GM18861 (cell line): ENCODE data around the gene ITFG1.

Experiments
- ATAC-seq: cut with Tn5 transposase; IDR thresholded peaks from one replicate; pipeline ENCODE4 v1.9.1; 2021; ENCODE audit not compliant: unreplicated experiment

ITFG1 gene

DNA sequence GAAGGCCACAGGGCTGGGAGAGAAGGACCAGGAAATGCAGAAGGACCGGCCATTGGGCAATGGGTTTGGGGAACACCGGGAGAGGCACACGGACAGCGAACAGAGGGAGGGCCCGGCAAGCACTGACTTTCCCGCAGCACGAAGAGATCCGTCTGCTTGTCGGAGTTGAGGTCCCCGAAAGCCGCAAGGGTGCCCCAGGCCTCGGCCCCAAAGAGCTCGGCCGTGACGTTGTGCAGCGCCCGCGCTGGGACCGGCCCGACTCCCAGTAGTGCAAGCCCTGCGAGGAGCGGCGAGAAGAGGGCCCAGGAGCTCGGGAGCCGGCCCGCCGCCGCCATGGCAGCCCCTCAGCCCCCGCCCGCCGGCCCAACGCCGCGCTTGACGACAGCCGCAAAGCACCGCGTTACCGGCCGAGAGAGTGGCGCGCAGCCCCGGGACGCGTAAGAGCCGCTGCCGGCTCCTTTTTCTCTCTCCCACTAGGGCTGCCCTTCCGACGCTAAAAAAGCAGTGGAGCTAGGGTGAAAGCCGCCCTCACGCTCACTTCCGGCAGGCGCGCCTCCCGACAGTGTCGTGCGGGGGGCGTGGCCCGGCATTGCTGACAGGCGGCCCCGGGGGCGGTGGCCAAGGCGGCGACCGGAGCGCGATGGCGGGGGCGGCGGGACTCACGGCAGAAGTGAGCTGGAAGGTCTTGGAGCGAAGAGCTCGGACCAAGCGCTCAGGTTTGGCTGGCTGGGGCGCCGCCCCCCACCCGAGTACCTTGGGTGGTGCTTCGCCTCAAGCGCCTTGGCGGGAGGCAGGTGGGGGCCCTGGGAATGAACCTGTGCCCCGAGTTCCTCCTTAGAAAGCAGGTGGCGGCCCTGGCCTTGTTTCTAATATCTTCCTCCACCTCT, at the start of gene ITFG1, which contains the start of gene PHKB:
TSS of gene ITFG1 (minus strand) at position 353 of the 887 bp plus-strand sequence. CDS start at position 335, 18 bp downstream.
TSS of gene PHKB (plus strand) at position 621 of the 887 bp plus-strand sequence. CDS start at position 641, 20 bp downstream.
- peak; percentile 75 for ATAC-seq

DNA sequence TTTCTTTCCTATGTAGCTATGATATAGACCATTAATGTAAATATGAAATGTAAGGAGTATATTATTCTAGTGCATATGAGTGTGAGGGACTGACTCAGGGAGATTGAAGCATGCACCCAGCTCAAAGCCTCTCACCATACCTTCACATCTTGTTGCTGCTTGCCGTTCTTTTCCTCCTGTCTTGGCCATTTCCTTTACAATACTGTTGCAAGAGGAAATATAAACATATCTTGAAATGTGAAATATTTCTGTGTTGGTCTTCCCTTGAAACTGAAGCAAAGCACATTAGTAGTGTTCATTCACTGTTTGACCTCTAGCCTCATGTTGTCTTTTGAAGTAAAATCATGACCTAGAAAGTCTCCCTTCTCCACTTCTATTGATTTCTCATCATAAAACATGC, 46.8 kb upstream of the ITFG1 start:
- no peak for ATAC-seq

DNA sequence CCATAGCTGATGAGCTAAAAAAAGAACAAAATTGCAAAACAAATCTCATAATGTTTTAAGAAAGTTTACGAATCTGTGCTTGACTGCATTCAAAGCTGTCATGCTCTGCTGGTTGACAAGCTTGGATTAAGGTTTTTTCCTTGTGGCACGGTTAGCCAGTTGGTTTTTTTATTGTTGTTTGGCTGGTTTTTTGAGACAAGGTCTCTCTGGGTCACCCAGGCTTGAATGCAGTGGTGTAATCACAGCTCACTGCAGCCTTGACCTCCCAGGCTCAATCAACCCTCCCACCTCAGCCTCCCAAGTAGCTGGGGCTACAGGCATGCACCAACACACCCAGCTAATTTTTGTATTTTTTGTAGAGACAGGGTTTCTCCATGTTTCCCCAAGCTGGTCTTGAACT, 45.9 kb upstream of the ITFG1 start:
- ATAC-seq = no peak

DNA sequence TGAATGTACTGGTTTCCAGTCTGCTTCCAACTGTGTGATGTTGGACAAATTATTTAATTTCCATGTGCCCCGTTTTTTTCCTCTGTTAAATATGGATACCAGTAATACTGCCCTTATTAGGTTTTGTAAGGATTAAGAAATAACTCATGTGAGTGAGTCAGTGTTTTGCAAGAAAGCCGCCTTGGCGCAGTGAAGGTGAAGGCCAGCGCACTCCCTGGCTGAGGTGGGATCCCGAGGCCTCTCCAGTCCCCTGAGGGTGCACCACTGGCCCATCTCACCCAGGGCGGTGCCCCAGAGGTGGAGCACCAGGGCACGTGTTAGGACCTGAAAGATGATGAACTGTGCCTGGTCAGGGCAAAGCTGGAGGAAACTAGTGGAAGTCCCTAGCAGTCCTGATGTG, 43.7 kb upstream of the ITFG1 start:
- no peak for ATAC-seq

DNA sequence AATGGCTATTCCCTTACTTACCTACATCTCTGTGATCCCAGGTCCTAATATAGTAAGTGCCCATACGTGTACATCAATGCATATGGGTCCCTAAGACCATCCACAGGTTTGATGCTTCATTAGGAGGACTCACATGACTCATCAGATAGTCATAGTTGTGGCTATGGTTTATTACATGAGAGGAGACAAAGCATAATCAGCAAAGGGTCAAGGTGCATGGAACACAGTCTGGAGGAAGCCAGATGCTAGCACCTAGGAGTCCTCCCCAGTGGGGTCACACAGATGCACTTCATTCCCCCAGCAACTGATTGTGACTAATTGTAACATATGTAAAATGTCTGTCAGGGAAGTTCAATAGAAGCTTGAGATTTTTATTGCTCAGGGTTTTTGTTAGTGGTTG, 43.1 kb upstream of the ITFG1 start:
- ATAC-seq = no peak

DNA sequence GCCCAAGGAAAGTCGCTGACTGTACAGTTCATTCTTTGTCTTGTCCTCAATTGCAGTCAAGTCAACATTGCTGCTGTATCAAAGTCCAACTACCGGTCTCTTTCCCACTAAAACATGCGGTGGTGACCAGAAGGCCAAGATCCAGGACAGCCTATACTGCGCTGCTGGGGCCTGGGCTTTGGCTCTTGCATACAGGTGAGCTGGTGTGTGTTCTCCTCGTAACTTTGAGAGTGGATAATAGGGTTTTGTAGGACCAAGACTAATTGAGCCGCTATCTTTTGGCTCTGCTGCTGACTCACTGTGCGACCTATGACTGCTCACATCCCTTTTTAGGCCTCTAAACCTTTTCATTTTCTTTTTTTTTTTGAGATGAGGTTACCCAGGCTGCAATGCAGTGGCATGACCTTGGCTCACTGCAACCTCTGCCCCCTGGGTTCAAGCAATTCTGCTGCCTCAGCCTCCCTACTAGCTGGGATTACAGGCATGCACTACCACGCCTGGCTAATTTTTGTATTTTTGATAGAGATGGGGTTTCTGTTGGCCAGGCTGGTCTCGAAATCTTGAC, 38.9 kb upstream of the ITFG1 start:
- ATAC-seq = no peak

DNA sequence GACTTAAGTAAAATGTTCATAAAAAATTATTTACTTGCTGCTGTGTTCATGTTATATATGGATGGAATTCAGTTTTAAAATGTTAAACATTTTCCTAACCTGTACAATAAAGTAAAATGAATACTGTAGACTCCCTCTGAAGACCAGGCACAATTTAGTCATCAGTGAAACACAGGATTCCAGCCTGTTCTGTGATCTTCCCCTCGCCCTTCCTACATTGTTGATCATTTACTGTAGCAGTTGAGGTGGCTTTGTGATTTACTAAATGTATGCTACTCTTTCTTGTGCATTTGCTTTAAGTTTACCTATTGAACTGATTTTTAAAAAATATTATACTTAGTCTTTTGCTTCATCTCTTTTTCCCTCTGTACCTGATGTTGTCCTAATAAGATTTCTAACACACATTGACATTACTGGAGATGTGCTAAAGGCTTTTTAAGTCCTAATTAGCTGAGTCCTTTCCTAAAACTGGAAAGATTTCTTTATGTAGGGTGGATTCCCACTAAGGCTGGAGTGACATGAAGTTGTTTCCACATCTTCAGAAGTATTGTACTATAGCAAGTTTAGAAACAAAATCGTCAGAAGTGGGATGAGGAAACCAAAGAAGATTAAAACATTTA, 38.3 kb upstream of the ITFG1 start:
- no peak for ATAC-seq

DNA sequence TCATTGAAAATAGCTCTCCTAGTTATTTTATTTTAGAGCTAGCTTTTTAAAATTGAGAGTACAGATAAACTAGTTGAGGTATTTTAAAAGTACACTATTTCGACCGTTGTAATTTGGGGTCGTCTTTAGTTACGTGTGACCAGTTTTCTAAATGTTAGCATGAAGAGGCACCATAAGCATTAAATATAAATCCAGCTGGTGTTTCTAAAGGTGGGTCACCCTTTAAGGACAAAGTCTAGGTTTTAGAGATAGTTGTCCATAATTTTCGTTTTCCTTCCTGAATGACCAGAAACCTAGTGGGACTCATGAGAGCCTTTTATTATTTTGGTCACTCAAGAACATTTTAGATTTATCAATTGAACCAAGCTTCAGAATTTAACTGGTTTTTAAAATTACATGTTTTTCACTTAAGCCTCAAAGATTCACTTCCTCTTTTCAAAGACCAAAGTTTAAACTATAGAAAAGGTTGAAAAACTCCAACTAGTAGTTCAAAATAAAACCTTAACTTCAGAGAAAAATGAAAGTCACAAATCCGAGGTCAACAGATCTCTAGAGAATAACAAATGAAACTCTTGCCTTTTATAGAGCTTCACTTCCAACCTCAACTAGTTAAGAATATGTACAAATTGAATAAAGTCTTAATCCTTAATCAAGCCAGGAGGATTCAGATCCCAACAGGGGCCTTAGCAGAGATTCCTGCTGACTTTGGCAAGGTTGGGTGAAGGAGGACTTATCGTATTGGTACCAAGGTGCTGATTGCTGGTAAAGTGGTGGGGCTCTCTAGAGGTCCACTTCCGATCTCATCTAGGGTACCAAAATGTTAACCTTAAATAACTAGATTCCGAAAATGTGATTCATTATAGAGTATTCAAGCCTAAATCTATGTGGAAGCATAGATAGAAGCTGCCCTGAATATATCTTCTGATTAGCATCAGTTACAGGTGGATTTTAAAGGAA, 32.8 kb upstream of the ITFG1 start:
- ATAC-seq = peak; percentile 63

DNA sequence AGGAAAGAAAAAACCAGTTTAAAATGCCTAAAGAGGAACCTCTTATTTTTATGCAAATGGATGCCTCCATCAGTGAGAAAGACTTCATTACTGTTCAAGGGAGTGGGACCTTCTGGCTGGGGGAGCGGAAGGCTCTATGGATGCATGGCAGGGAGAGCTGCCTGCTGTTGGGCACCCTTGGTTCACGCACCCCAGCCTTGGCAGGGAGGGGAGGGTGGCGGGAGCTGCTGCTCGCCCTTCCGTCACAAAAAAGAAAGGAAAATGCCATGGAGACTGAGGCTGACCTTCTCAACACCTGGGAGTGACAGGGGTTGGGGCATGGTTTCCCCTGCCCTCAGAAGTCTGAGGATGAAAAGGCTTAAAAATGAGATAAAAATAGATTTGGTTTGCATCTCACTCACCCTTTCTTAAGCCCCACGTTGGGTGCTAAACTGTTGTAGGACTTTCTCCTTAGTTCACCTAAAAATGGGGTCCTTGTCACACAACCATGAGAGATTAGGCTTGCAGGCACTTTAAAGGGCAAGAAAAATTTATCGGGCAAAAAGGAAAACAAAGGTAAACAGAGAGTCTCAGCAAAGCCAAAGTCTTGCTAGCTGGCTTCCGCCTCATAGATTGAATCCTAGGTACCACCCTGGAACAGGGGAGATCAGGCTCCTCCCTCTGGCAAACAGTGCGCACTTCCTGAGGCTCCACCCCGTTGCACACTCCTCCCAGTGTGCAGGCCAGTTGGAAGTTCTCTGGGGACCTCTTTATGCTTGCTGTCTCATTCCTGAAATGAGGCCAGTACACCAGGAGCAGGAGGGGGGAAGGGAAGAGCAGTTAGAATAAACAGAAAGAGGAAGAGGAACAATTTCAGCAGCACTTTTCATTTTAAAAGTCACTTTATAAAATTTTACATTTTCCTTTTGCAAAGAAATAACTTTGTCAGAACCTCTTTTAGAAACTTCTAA, 31.8 kb upstream of the ITFG1 start:
- peak; percentile 65 for ATAC-seq

DNA sequence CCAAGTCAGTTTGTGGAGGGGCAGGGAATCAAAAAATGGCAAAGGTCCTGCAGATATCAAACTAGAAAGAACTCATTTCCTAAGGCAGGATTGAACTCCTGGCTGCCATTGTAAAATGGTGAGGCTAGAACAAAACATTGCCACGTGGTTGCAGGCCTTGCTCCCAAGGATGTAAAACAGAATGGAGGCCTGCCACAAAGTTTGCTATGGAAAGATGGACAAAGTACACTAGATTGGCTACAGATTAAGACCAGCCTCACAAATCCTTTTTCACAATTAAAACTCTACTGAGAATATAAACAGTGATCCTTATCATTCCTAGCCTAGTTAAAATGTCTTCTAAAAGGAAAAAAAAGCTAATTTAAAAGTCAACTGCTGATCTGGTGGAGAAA, 31.2 kb upstream of the ITFG1 start:
- ATAC-seq = no peak

DNA sequence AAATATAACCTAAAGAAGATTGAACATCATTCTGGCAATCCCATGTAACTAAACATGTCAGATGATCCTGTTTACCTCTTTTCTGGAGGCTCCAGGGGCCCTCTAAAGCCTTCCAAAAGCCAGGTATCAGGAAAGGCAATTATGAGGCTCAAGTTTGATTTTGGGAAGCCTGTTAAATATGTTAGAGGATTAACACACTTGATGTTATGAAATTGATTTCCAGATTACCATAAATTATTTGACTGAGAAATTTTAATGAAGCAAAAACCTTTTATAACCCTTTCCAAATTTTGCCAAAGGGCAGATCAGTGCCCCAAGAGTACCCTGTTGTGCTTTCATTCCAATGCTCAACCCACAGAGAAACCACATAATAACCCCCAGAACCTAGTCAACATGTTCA, 29.6 kb upstream of the ITFG1 start:
- no peak for ATAC-seq

DNA sequence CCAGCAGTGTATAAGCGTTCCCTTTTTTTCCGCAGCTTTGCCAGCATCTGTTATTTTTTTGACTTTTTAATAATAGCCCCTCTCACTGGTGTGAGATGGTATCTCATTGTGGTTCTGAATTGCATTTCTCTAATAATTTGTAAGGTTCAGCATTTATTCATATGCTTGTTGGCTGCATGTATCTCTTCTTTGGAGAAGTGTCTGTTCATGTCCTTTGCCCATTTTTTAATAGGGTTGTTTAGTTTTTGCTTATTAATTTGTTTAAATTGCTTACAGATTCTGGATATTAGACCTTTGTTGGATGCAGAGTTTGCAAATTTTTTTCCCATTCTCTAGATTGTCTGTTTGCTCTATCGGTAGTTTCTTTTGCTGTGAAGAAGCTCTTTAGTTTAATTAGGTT, 27.2 kb upstream of the ITFG1 start:
- no peak for ATAC-seq

DNA sequence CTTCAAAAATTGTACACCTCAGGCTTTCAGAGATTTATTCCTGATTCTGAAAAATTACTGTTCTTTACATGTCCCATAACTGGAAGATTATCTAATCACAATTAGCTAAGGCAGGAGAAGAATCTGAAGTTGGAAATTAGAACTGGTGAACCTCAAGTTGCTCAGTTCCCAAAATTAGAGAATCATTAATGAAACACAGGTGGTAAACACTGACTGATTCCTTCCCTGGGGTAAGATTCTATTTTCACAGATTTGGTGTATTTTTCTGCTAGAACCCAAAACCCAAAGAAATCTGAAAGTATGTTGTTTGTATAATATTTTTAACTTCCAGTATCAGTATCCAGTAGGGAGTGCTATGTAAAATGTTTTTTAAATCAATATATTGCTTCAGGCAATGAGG, 26.0 kb upstream of the ITFG1 start:
- peak; percentile 68 for ATAC-seq

DNA sequence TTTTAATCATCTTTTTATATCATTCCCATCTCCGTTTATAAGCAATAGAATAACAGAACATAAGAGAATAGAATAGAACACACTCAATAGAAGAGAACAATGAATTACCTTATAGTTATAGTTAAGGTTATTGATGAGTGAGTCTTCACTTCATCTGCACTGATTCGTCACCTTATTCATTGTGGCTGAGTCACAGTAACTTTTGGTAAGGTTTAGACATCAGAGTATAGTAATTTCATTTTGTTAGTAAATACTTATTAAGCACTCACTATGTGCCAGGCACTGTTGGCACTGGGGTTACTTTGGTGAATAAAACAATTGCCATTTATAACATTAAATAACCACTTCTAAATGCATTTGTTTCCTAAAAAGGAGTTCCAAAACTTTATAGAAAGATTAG, 22.8 kb upstream of the ITFG1 start:
- no peak for ATAC-seq

DNA sequence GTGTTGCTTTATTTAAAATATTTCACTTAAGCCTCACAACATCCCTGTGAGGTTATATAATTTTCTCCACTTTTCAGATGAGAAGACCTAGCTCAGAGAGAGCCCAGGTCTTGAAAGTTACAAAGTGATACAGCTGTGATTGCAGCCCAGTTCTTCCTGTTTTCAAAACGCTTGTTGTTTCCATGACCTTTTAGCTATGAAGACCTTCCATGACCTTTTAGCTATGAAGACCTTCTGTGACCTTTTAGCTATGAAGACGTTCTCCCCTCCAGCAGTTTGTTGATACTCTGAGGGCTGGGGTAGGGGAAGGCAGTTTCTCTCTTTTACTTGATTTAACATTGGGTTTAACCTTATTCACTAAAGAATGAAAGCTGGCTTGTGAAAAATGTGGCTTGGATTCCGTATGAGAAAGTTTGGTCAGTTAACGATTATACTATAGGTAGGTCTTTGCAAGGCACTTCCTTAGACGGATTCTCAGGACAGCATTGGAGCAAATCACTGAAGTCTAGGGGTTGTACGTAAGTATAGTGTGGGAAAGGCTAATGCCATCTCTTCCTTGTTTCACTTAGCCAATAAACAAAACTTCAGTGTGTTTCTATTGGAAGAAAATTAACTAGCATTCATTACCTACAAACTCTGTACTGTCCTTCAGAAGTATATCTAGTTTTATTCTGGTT, 21.0 kb upstream of the ITFG1 start:
- ATAC-seq = no peak

DNA sequence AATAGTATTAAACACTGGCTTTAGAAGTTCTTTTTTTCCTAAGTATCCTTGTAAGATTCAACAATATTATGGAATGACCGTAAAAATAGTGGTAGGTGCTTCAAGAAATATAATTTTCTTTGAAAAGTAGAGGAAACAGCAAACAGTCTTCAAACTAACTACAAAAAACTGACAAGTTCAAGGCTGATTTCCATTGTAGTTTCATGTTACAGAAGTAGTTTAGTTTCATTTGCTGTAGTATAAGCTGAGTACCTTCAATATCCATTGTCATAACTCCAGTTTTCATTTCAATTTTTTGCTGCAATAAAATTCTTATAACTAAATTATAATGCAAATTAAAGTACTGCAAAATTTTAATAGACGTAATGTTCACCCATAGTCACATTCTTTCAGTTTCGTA, 19.5 kb upstream of the ITFG1 start:
- no peak for ATAC-seq

DNA sequence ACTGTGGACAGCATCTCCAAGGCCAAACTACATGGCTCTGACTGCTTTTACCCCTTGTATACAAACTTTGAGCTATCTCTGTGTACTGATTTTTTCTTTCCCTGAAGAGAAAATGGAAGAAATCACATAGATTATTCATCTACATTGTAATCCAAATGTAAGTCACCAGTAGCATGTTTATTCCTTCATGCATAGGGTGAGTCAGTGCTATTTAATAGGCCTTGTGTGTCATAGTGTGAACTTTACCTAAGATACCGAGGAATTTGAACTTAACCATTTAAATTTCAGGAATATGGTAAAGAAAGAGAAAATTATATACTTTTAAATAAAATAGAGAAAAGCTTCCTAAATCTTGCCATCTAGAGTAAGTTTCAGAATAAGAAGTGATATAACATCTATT, 16.8 kb upstream of the ITFG1 start:
- no peak for ATAC-seq

DNA sequence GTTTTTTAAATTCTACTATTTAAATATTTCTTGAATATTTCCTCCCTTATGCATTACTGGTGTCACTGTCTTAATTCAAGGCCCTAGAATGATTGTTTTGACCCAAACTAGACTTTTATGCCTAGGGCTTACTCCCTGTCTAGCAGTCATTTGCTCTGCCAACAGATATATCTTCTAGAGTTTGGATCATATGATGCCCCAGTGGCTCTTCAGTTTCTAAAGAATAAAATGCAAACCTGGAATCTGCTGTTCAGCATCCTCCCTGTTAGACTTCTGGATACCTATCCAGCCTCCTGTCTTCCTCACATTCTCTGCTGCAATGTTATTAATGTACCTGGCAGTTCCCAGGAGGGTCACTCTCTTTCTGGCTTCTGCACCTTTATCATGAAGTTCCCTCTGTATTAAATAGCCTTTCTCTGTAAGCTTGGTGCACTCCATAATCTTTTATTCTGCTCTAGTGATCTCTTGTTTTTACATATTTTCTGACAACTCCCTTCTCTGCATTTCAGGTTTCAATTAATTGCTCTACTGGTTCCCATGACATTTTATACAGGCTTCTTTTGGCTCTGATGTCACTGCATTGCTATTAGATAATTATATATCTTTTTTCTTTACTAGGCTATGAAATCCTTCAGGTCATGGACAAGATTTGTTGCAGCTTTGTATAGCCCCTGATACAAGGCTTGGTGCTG, 15.9 kb upstream of the ITFG1 start:
- ATAC-seq = no peak

DNA sequence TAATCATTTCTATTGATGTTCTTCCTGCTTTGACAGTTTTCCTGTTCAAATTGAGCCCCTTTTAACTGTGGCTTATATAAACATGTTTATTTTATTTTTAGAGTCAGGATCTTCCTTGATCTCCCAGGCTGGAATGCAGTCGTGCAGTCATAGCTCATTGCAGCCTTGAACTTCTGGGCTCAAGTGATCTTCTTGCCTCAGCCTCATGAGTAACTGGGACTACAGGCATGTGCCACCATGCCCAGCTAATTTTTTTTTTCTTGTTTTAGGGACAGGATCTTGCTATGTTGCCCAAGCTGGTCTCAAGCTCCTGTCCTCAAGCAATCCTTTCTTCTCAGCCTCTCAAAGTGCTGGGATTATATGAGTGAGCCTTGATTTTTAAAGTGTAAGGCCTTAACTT, 14.9 kb upstream of the ITFG1 start:
- ATAC-seq = no peak
